ENCODE data around the gene XRCC2. TPM values are rescaled to one million over a fixed set of nuclear protein-coding genes. Genes with fewer than 3 reads are reported as not detected.

Gene XRCC2
- total and polyA plus RNA-seq, 2 donors from 2014 or later = 0.22 to 0.44 TPM

DNA sequence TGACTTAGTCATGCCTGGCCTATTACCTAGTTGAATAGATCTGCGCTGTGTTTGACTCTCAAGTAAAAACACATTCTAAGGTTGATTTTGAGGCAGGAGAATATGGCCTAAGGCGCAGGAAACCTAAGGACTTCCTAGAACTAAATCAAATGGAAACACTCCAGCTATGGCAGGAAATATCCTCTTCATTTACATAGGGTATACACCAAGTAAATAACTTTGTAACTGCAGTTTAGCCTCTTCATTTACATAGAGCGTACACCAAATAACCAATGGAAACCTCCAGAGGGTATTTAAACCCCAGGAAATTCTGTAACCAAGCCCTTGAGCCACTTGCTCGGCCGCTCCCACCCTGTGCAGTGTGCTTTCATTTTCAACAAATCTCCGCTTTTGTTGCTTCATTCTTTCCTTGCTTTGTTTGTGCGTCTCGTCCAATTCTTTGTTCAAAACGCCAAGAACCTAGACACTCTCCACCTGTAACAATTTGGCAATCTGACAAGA, 35.6 kb upstream of the XRCC2 start:
- H3K27ac ChIP-seq (ENCODE audit: low read depth in 2 of 2, low read length in 2 of 2) = no peak overlapping the region
- intact Hi-C loops (cut with DNase I) = no loop called here
- H3K4me3 ChIP-seq (ENCODE audit: low read length in 3 of 3) = no peak overlapping the region
- no peak for FAIRE-seq
- no peaks in the 10 kb centered on the region for H3K9me3 ChIP-seq (ENCODE audit: control insufficient read depth in 2 of 3, insufficient read depth in 1 of 3, low read length in 3 of 3)
- no peak overlapping the region for H3K9ac ChIP-seq (ENCODE audit: low read length in 3 of 3)
- H3K36me3 ChIP-seq (ENCODE audit: control insufficient read depth in 2 of 3, insufficient read depth in 3 of 3, low read length in 3 of 3) = no peaks in the 10 kb centered on the region
- no peaks in the 10 kb centered on the region for H3K4me1 ChIP-seq (ENCODE audit: control insufficient read depth in 2 of 3, insufficient read depth in 2 of 3, low read depth in 1 of 3, low read length in 3 of 3)
- DNase-seq = no peak
- TF ChIP-seq CTCF (IDR thresholded peaks at IDR 0.05; ENCODE audit: borderline replicate concordance, extremely low read depth, insufficient read depth) = no peak
- H3K27me3 ChIP-seq (ENCODE audit: control insufficient read depth, insufficient read depth, low read length) = no peaks in the 10 kb centered on the region

DNA sequence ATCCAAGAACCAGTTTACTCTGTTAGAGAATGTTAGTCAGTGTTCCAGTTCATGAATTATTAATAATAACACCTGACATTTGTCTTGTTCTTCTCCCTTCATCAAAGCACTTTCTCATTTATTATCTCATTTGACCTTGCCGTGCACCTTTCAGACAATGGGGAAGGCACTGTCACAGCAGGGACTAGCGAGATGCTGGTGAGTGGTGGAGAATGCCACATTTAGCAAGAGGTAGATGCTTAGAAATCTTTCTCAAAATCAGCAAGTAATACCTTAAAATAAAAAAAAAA, 34.2 kb upstream of the XRCC2 start:
- no peak for DNase-seq
- no peaks in the 10 kb centered on the region for H3K36me3 ChIP-seq (ENCODE audit: control insufficient read depth in 2 of 3, insufficient read depth in 3 of 3, low read length in 3 of 3)
- H3K9ac ChIP-seq (ENCODE audit: low read length in 3 of 3) = no peak overlapping the region
- intact Hi-C loops (cut with DNase I) = no loop called here
- H3K27me3 ChIP-seq (ENCODE audit: control insufficient read depth, insufficient read depth, low read length) = no peaks in the 10 kb centered on the region
- H3K27ac ChIP-seq (ENCODE audit: low read depth in 2 of 2, low read length in 2 of 2) = no peak overlapping the region
- no peaks in the 10 kb centered on the region for H3K4me1 ChIP-seq (ENCODE audit: control insufficient read depth in 2 of 3, insufficient read depth in 2 of 3, low read depth in 1 of 3, low read length in 3 of 3)
- TF ChIP-seq CTCF (IDR thresholded peaks at IDR 0.05; ENCODE audit: borderline replicate concordance, extremely low read depth, insufficient read depth) = no peak
- H3K4me3 ChIP-seq (ENCODE audit: low read length in 3 of 3) = no peak overlapping the region
- peaks cover 0 to 3% (median 2%) of the 10 kb centered on the region in 3 donors for H3K9me3 ChIP-seq (ENCODE audit: control insufficient read depth in 2 of 3, insufficient read depth in 1 of 3, low read length in 3 of 3)
- no peak for FAIRE-seq

DNA sequence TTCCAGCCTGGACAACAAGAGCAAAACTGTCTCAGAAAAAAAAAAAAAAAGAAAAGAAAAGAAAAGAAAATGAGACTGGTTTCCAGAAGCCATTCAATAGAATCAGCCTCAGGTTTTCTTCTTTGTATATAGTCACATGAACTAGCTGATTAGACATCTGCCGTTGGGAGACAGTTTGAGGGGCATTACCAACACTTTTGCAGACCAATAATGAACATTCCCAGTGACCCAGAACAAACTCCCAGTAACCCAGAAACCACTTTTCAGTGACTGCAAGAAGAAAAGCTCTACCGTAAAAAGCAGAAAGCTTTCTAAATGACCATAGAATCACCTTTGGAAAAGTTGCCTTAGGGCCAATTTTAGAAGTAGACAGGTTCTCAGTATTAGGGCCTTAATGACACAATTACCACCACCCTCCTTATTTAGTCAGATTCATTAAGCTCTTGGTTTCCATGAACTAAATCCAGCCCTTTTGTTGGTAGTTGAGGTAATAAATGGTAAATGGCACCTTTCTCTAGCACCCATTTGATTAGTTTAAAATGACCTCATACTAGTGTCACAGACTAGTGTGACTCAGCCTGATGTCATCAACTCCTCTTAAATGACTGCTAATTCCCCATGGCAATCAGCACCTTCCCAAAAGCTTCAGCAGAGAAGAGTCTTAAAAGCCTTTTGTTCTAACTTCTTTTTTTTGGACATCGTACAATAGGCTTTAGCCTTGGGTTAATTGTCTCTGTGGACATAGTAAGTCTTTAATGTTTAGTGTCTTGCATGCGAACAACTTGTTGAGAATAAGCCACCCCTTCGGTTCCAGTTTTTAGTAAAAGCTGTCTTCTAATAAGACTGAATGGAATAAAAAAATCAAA, 33.6 kb upstream of the XRCC2 start:
- Histone ChIP-seq H3K27ac (ENCODE audit: low read depth in 2 of 2, low read length in 2 of 2) (no peak overlapping the region), H3K4me3 (ENCODE audit: low read length in 3 of 3) (no peak overlapping the region), H3K27me3 (ENCODE audit: control insufficient read depth, insufficient read depth, low read length) (no peaks in the 10 kb centered on the region), H3K36me3 (ENCODE audit: control insufficient read depth in 2 of 3, insufficient read depth in 3 of 3, low read length in 3 of 3) (no peaks in the 10 kb centered on the region), H3K9me3 (ENCODE audit: control insufficient read depth in 2 of 3, insufficient read depth in 1 of 3, low read length in 3 of 3) (peaks cover 0 to 9% (median 5%) of the 10 kb centered on the region in 3 donors), H3K4me1 (ENCODE audit: control insufficient read depth in 2 of 3, insufficient read depth in 2 of 3, low read depth in 1 of 3, low read length in 3 of 3) (no peaks in the 10 kb centered on the region), H3K9ac (ENCODE audit: low read length in 3 of 3) (no peak overlapping the region)
- TF ChIP-seq CTCF (IDR thresholded peaks at IDR 0.05; ENCODE audit: borderline replicate concordance, extremely low read depth, insufficient read depth) = no peak
- DNase-seq (no peak), FAIRE-seq (no peak)
- intact Hi-C loops (cut with DNase I) = loop anchor here (5.0 kb wide), 1 partner anchor 372 kb away; no protein-coding TSS in a partner anchor

Data from kidney (tissue), 14 donors.